HG03108 (cell line): ENCODE results near the gene BCDIN3D.
"Not testable (repeated sequence)": the region's sequence is repeated elsewhere in the genome, so short reads cannot be mapped to it uniquely, and the experiment has no call there.

ENCODE experiments used
- ATAC-seq: cut with Tn5 transposase; IDR thresholded peaks from one replicate; pipeline ENCODE4 v1.9.1; 2021; ENCODE audit warnings: moderate library complexity; ENCODE audit not compliant: unreplicated experiment

BCDIN3D gene

GRCh38 chr12:49863946-49864797 is 21.3 kb upstream of the BCDIN3D start:
- ATAC-seq: no peak

- not testable (repeated sequence) for ATAC-seq
These were observed 18.0 kb upstream of the BCDIN3D start for GRCh38 chr12:49860921-49861320.

DNA sequence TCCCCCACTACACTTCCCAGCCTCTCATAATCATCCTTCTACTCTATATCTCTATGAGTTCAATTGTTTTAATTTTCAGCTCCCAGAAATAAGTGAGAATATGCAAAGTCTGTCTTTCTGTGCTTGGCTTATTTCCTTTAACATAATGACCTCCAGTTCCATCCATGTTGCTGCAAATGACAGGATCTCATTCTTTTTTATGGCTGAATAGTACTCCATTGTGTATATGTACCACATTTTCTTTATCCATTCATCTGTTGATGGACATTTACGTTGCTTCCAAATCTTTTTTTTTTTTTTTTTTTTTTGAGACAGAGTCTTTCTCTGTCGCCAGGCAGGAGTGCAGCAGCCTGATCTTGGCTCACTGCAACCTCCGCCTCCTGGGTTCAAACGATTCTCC is 13.0 kb upstream of the BCDIN3D start:
- ATAC-seq: not testable (repeated sequence)

- ATAC-seq: no peak
These were observed 12.1 kb upstream of the BCDIN3D start for GRCh38 chr12:49854976-49855375.

- no peak for ATAC-seq
These were observed 10.8 kb upstream of the BCDIN3D start for GRCh38 chr12:49853671-49854070.

- no peak for ATAC-seq
These were observed 4.3 kb upstream of the BCDIN3D start for GRCh38 chr12:49847161-49847560.

GRCh38 chr12:49846032-49846431 is 3.1 kb upstream of the BCDIN3D start:
- no peak for ATAC-seq

DNA sequence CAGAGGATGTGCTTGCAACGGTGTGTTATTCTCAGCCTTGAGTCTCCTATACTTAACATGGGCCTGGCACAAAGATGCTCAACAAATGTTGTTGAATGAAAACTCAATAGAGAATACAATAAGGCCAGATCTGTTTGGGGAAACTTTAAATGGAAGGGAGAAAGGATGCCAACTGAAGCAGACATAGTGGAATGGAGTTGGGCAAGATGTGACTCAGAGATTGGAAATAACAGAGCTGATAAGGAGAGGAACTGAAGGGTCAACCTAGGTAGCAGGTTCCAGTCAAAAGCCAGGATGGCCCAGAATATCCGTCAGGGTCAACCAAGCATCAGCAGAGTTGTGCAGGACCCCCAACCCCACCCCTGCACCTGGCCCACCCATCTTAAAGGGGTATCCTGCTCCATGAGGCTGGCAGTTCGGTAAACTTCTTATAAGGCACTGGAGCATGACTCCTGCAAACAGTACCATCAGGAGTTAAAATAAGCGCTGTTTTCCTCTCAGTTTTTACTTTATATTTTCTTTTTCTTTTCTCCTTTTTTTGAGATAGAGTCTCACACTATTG is 1.1 kb upstream of the BCDIN3D start:
- no peak for ATAC-seq

DNA sequence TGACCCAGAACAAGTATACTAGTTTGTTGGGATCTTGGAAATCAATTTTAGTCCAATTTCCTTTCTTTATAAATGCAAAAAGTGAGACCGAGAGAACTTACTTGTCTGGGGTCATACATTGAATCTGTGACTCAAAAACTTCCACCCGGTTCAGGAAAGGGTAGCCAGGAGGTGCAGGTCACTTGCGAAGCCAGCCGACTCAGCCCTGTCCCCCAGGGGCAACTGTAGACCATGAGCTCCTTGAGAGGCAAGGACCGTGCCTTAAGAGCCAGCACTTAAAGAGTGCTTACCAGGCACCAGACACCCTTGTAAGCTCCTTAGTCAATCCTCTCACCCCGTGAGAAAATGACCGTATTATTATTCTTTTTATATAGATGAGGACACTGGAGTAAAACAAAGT is 505 bp upstream of the BCDIN3D start:
- no peak for ATAC-seq

DNA sequence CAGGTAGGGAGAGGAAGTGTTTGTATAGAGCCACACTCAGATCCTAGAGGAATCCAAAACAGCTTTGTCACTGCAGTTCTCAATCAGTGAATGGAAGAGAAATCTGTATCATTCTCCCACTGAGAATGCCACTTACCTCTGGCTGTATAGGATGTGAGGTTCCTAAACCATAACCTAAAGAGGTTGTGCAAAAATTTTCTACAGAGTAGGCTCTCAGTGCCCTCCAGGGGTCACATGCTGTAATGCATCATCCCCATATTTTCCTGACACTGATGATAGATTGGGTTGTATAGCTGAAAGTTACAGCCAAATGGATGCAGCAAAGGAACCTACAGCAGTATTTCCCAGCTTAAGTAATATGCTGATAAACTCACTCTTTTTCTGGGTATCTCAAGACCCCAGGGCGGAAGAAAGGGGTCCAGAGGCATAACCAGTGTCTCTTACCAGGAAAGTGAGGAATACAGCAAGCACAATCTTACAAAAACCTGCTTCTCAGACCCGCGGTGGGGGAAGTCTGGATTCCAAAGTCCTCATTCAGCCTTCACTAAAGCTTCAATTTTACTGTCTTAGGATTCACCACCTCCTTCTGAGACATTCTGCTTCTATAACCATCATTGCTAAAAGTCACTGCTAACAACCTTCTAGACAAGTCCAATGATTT is 3.8 kb downstream of the BCDIN3D start:
- no peak for ATAC-seq

DNA sequence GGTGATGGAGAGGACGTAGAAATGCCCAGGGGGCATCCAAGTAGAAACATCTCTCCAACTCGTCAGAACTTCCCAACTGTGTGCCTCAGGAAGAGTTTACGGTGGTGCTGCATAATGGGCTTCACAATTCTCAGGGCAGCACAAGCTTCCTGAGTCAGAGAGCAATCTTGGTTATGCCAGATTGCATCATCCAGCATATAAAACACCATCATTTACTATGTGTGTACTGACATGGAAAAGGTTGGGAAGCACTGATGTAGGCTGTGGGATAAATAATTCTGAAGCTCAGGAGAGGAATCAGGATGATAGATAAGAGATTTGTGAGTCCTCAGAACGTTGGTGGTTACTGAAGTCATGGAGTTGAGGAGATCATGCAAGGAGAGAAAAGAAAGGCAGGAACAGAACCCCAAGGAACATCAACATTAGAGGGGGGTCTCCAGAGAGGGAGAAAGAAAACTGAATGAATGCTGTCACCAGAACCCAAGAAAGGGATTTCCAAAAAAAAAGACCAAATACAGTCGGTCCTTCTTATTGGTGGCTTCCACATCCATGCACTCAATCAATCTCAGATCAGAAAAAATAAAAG is 10.0 kb downstream of the BCDIN3D start:
- no peak for ATAC-seq

DNA sequence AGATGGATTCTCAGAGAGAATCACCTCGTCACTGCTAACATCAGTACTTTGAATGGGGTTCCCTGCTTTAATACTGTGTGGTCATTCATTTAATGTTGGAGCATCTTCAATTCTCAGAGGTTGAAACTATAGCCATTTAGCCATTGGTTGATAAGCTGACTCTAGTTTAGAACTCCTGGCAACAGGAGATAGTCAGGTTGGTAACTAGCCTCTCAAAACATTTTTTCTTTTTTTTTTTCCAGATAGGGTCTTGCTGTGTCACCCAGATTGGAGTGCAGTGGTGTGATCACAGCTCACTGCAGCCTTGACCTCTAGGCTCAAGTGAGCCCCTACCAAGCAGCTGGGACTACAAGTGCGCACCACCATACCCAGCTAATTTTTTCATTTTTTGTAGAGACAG is 11.2 kb downstream of the BCDIN3D start:
- no peak for ATAC-seq

GRCh38 chr12:49828133-49829091 is 14.5 kb downstream of the BCDIN3D start, which contains the start of gene NCKAP5L:
TSS of gene NCKAP5L (minus strand) at chr12:49828413. CDS start at chr12:49804044, 24,369 bp downstream.
- ATAC-seq: peak; percentile 86

DNA sequence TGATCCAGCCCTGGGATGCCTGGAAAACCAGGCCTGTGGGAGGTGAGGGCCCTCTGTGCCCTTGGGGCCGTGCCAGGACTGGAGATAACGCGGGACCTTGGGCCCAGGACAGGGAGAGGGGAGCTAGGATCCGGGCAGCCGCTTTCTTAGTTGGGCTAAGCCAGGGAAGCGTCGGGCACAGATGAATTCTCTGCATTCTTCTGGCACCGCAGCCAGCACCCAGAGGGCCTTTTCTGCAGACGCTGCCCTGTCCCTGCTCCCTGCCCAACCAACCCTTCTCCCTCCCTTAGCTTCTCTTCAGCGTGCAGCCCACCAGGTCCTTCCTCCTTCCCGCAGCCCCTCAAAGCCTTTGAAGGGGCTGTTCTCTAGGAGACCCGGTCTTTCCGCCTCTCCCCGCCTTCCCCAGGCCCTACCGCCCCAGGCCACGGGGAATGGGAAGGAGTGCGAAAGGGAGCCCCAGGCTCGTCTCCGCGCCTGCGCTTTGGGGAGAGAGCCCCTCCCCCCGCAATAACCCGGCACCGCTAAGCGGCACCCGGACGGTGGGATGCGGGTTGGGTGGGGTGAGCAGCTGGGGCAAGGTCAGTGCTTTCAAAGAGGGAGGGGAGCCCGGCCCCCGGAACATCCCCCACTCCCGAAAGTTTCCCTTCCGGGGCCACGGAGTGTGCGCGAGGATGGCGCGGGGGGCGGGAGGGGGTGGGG is 15.4 kb downstream of the BCDIN3D start:
- ATAC-seq: no peak

DNA sequence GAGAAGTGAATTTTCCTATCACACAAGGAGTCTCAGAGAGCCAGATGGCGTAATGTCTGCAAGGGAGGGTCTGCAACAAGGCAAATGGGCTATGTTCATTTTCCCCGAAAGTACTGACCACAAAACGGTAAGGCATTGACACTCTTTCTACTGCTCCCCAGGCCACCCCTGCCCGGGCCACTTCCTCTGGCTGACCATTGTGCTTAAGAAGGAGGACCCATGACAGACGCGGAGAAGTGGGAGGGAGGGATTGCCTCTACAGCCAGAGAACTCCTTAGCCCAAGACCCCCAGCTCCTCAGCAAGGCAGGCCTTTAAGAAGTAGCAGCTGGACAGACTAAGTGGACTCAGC is 15.9 kb downstream of the BCDIN3D start:
- no peak for ATAC-seq

GRCh38 chr12:49825971-49826421 is 16.9 kb downstream of the BCDIN3D start:
- ATAC-seq: no peak

DNA sequence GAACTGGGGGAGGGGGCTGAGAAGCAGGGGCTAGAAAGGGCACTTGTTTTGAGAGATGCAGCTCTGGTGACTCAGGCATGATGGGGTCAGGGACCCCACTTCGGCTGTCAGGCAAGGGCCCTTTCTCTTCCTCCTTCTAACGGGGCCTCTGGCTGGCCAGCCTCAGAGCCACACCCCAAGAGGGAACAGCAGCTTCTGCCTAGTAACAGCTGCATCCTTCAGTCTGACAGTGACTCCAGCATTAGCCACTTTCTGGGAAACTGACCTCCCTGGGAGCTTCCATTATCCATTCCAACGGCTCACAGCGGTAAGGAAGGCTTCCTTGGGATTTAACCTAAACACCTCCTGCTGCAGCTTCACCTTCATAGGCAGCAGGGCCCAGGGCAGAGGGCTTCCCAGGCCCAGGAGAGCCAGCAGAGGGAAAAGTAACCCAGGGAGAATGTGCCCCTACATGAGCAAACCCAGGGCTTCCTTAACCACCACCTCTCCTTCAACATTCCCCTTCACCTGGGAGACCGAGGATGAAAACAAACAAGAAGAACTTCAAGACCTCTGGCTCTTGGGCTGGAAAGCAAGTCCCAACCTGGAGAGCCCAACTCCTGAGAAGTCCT is 17.4 kb downstream of the BCDIN3D start:
- ATAC-seq: no peak

GRCh38 chr12:49824895-49825294 is 18.0 kb downstream of the BCDIN3D start:
- no peak for ATAC-seq

DNA sequence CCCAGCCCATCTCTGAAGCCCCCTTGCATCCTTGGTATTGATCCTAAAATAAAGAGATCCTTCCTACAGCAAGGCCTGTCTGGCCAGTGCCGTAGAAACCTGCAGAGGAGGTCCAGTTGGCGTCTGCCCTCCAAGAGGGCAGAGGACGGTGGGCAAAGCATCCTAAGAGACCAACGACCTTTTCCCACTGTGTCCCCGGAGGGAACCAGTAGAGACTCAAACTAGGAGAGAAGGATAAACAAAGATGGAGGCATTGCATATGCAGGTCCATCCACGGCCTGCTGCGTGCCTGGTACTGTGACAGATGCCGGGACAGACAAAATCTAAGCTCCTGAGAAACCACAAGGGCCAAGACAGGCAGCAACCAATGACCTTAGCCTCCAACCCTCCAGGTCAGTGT is 18.5 kb downstream of the BCDIN3D start:
- ATAC-seq: no peak
